Measurements from ENCODE around the gene NSUN7.

DNA sequence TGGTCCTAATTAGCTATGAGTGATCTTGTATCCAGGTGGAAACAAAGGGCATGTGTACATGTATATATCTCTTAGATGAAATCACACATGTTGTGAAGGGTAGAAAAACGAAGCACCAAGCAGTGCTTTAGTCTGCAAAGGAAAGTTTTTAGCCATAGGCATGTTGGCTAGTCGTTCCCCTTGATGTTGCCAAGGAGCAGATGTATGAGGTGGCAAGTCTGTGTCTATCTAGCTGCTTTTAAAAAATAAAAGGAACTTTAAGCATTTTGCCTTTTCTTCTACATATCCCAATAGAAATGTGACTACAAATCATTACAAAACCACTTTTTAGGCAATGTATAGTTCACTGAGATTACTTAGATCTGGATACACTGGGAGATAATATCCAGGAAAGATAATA lies 63.1 kb downstream of the NSUN7 start:
- TF ChIP-seq, protein P1, sequence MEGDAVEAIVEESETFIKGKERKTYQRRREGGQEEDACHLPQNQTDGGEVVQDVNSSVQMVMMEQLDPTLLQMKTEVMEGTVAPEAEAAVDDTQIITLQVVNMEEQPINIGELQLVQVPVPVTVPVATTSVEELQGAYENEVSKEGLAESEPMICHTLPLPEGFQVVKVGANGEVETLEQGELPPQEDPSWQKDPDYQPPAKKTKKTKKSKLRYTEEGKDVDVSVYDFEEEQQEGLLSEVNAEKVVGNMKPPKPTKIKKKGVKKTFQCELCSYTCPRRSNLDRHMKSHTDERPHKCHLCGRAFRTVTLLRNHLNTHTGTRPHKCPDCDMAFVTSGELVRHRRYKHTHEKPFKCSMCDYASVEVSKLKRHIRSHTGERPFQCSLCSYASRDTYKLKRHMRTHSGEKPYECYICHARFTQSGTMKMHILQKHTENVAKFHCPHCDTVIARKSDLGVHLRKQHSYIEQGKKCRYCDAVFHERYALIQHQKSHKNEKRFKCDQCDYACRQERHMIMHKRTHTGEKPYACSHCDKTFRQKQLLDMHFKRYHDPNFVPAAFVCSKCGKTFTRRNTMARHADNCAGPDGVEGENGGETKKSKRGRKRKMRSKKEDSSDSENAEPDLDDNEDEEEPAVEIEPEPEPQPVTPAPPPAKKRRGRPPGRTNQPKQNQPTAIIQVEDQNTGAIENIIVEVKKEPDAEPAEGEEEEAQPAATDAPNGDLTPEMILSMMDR (conservative IDR thresholded peaks at IDR 0.05; ENCODE audit: low read depth, low read length): no peak
- no peak for TF ChIP-seq EZH2 (IDR thresholded peaks at IDR 0.05; ENCODE audit: low read length, unreplicated experiment)

All from PC-3 (cell line).